ENCODE measurements around the gene BATF. TPM values are rescaled to one million over a fixed set of nuclear protein-coding genes. Genes with fewer than 3 reads are reported as not detected.

BATF gene
- total RNA-seq, 1 donor from 2014 or later: 0.93 TPM

DNA sequence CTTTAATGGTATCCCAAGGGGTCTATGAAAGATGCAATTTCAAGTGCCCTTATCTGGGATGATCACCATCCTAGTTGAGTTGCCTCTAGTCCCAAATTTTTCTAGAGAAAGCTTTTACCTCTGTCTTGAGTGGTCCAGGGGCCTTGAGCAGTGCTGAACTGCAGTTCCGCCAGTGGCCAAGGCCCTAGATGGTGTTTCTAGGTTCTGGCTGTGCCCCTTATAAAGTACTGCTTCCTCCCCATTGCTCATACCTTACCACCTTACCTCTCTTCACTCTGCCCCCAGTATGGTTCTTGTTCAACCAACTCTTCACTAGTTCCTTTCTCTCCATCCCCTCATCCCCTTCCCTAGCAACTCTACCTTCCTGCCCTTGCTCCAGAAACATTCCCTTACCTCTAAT is 3.7 kb downstream of the BATF start:
- no peak overlapping the region for H3K27ac ChIP-seq (replicated peaks)
- no peak for DNase-seq
- H3K4me1 ChIP-seq: no peaks in the 10 kb centered on the region
- TF ChIP-seq, protein P1, sequence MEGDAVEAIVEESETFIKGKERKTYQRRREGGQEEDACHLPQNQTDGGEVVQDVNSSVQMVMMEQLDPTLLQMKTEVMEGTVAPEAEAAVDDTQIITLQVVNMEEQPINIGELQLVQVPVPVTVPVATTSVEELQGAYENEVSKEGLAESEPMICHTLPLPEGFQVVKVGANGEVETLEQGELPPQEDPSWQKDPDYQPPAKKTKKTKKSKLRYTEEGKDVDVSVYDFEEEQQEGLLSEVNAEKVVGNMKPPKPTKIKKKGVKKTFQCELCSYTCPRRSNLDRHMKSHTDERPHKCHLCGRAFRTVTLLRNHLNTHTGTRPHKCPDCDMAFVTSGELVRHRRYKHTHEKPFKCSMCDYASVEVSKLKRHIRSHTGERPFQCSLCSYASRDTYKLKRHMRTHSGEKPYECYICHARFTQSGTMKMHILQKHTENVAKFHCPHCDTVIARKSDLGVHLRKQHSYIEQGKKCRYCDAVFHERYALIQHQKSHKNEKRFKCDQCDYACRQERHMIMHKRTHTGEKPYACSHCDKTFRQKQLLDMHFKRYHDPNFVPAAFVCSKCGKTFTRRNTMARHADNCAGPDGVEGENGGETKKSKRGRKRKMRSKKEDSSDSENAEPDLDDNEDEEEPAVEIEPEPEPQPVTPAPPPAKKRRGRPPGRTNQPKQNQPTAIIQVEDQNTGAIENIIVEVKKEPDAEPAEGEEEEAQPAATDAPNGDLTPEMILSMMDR (IDR thresholded peaks at IDR 0.05; ENCODE audit: borderline replicate concordance): no peak
- H3K9me3 ChIP-seq (replicated peaks): no peaks in the 10 kb centered on the region
- H3K4me3 ChIP-seq: no peak overlapping the region
- H3K27me3 ChIP-seq (ENCODE audit: low read depth): peaks cover 22% of the 10 kb centered on the region
- no peaks in the 10 kb centered on the region for H3K36me3 ChIP-seq
- intact Hi-C loops (cut with micrococcal nuclease): no loop called here

DNA sequence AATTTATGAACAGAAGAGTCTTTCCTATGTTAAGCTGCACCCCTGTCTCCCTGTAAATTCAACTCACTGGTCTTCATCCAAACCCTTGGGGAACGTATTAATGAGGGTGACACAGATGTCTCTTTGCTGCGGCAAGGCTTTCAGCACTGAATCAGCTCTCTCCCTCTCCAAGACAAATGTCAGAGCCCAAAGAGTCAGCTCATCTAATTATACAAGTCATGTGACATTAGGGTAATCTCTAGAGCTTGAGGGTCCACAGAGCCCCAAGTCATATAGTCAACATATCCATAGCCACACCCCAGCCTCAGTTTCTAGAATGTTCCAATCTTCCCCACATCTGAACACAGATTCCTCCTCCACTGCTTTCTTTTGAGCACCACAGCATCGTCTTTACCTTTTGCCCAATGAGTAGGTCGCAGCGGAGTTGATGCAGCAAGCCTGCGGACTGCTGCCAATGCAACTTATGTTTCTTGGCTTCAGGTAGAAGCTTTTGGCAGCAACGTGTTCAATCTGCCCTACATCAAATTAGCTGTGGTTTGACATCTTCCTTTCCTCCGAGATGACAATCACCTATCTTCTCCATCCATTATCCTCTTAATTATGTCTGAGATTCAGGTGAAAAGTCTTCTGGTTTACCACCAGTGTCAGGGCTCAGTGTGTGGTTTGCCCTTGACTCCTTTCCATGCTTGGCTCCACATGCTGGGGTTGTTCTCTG is 5.3 kb downstream of the BATF start:
- peaks cover 14% of the 10 kb centered on the region for H3K27me3 ChIP-seq (ENCODE audit: low read depth)
- no peak for DNase-seq
- TF ChIP-seq, protein P1 (IDR thresholded peaks at IDR 0.05; ENCODE audit: borderline replicate concordance): no peak
- H3K9me3 ChIP-seq (replicated peaks): no peaks in the 10 kb centered on the region
- no peak overlapping the region for H3K27ac ChIP-seq (replicated peaks)
- no peaks in the 10 kb centered on the region for H3K36me3 ChIP-seq
- H3K4me1 ChIP-seq: peaks cover 5% of the 10 kb centered on the region
- no peak overlapping the region for H3K4me3 ChIP-seq
- intact Hi-C loops (cut with micrococcal nuclease): no loop called here

DNA sequence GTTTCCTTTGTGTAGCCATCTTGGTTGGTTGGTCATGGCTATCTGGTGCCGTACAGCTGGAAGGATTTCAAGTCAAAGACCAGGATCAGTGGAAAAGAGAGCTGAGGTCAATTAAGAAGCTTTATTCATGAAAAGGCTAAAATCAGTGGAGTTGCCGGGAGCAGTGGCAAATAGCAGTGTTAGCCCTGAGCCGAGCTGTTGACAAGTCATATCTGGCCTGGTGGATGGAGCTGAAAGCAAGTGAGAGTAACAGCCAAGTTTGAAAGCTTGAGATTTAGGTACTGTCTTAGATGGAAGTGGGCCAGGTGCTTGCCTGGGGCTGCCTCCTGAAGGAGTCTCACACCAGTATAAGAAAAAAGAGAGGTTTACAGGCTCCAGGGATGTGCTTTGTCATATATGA is 9.0 kb downstream of the BATF start:
- Histone ChIP-seq H3K9me3 (replicated peaks) (no peaks in the 10 kb centered on the region), H3K36me3 (no peaks in the 10 kb centered on the region), H3K4me1 (peaks cover 5% of the 10 kb centered on the region), H3K27ac (replicated peaks) (no peak overlapping the region), H3K4me3 (no peak overlapping the region), H3K27me3 (ENCODE audit: low read depth) (no peaks in the 10 kb centered on the region)
- TF ChIP-seq, protein P1 (IDR thresholded peaks at IDR 0.05; ENCODE audit: borderline replicate concordance): no peak
- intact Hi-C loops (cut with micrococcal nuclease): no loop called here
- no peak for DNase-seq

DNA sequence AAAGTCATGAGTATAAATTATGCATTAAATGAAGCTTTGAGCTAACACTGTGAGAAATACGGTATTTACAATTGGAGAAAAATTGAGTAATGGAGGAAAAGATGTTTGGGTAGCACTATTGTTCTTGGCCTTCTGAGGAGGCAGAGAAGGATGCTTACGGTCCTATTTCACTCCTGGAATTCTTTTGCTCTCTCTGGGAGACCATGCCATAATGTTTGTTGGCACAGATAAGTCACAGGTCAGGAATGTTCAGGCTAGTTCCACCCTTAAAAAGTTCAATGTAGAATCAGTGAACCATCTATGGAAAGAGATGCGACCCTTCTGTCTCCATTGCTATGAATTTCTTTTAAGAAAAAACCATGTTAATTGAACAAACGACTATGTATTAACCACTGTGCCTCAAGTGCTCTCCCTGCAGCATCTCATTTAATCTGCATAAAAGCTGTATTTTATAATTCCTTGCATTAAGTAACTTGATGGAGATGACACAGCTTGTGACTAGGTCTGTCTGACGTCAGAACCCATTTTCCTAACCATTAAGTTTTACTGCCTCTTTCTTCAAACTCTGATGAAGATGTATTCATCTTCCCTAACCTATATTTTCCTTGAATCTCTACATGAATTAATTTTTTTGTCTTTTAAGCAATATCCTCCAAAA is 9.5 kb downstream of the BATF start:
- H3K4me1 ChIP-seq: peaks cover 5% of the 10 kb centered on the region
- H3K27ac ChIP-seq (replicated peaks): no peak overlapping the region
- no peak for DNase-seq
- TF ChIP-seq, protein P1 (IDR thresholded peaks at IDR 0.05; ENCODE audit: borderline replicate concordance): no peak
- no peaks in the 10 kb centered on the region for H3K27me3 ChIP-seq (ENCODE audit: low read depth)
- intact Hi-C loops (cut with micrococcal nuclease): no loop called here
- no peak overlapping the region for H3K4me3 ChIP-seq
- H3K36me3 ChIP-seq: no peaks in the 10 kb centered on the region
- no peaks in the 10 kb centered on the region for H3K9me3 ChIP-seq (replicated peaks)

DNA sequence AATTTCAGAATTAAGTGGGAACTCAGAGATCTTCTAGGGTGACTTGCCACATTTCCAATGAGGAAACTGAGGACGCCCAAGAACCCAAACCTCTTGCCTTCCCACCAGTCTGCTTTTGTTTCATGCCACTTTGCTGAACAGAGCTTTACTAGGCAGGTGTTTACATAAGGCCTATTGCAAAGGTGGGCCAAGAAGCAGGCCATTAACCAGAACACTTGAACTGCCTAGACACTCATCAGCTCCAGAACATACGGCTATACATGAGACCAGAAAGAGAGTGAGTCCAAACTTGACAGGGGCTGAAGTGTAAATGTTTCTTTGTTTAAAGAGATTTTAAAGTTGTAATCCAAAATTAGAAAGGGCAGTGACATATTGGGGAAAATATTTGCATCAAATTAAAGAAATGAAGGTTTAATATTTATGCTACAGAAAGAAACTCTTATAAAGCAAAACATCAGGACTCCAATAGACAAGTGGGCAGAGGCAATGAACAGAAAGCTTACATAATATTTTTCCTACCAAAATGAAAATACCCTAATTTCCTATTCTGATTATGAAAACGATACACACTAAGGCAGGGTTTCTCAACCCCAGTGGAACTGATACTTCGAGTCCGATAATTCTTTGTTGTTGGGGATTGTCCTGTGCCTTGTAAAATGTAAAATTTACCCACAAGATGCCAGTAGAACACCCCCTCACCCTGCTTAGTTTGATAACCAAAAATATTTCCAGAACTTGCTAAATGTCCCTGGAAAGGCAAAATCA is 11.7 kb downstream of the BATF start:
- DNase-seq: no peak
- Histone ChIP-seq H3K27ac (replicated peaks) (no peak overlapping the region), H3K36me3 (no peaks in the 10 kb centered on the region), H3K27me3 (ENCODE audit: low read depth) (no peaks in the 10 kb centered on the region), H3K4me3 (no peak overlapping the region), H3K9me3 (replicated peaks) (no peaks in the 10 kb centered on the region), H3K4me1 (peaks cover 5% of the 10 kb centered on the region)
- intact Hi-C loops (cut with micrococcal nuclease): no loop called here
- TF ChIP-seq, protein P1 (IDR thresholded peaks at IDR 0.05; ENCODE audit: borderline replicate concordance): no peak
